ENCODE measurements around the gene QTRT2.

- TF ChIP-seq CTCF (IDR thresholded peaks at IDR 0.05) (no peak), EZH2 (IDR thresholded peaks at IDR 0.05) (no peak), EZH2phosphoT487 (IDR thresholded peaks at IDR 0.05) (no peak)
Observed at GRCh38 chr3:114034787-114035545, 21.6 kb upstream of the QTRT2 start.
